HG03558 (cell line): ENCODE results near the gene MIS18BP1.
A peak's percentile ranks its signal among the peaks of the same experiment; 100 is the strongest.

ENCODE experiments used
- ATAC-seq: cut with Tn5 transposase; IDR thresholded peaks from one replicate; pipeline ENCODE4 v1.9.1; 2021; ENCODE audit warnings: moderate number of reproducible peaks; ENCODE audit not compliant: unreplicated experiment; ENCODE audit errors: extremely low read depth

Gene MIS18BP1

GRCh38 chr14:45156067-45156466 lies 96.9 kb downstream of the MIS18BP1 start:
- ATAC-seq = peak; percentile 54
